HG03066 (cell line): ENCODE results near the gene EP400.
"Not testable (repeated sequence)": the region's sequence is repeated elsewhere in the genome, so short reads cannot be mapped to it uniquely, and the experiment has no call there.

Source experiments
- ATAC-seq: cut with Tn5 transposase; IDR thresholded peaks from one replicate; pipeline ENCODE4 v1.9.1; 2021; ENCODE audit warnings: low read depth; ENCODE audit not compliant: unreplicated experiment

Gene EP400

DNA sequence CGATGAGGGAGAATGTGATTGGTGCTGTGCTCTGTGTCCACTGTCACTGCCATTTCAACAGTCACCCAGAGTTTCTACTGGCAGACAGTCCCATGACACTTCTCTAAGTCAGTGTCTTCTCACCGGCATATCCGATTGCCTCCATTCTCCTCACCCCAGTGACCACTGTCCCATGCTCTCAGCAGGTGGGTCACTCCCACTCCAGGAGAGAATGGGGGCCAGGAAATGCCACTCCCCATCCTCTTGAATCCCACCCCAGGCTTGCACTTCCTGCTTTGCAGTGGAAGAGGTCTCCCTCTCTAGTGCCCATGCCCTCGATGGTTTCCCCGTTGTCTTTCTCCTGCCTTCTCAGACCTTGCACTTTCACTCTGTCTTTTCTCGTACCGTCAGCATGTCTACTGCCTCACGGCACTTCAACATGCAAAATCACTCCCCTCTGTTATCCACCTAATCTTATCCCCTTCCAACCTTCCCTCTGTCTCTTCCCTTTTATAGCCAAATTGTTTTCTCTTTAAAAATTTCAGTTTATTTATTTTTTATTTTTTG, 2.2 kb upstream of the EP400 start:
- ATAC-seq: no peak

DNA sequence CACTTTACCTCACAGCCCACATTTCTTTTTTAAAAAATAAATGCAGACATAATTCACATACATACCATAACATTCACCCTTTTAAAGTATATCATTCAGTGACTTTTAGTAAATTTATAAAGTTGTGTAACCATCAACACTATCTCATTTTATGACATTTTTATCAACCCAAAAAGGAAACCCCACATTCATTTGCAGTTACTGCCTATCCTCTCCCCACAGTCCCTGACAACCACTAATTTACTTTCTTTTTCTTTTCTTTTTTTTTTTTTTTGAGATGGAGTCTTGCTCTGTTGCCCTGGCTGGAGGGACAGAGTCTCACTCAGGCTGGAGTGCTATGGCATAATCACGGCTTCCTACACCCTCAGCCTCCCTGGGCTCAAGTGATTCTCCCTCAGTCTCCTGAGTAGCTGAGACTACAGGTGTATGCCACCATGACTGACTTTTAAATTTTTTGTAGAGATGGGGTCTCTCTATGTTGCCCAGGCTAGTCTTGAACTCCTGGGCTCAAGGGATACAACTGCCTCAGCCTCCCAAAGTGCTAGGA, 1.5 kb upstream of the EP400 start:
- no peak for ATAC-seq

DNA sequence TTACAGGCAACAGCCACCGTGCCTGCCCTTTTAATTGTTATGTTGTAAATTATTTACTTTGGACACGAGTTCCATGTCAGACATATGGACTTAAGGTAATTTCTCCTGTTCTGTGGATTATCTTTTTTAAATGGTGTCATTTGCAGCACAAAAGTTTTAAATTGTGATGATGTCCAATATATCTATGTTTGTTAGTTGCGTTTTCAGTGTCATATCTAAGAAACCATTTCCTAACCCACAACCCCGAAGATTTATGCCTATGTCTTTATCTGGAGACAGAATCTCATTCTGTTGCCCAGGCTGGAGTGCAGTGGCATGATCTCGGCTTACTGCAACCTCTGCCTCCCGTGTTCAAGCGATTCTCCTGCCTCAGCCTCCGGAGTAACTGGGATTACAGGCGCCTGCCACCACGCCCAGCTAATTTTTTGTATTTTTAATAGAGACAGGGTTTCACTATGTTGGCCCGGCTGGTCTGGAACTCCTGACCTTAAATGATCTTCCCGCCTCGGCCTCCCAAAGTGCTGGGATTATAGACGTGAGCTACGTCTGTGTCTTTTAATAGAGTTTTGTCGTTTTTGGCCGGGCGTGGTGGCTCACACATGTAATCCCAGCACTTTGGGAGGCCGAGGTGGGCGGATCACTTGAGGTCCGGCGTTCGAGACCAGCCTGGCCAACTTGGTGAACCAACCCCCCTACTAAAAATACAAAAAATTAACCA, 870 bp upstream of the EP400 start:
- not testable (repeated sequence) for ATAC-seq

DNA sequence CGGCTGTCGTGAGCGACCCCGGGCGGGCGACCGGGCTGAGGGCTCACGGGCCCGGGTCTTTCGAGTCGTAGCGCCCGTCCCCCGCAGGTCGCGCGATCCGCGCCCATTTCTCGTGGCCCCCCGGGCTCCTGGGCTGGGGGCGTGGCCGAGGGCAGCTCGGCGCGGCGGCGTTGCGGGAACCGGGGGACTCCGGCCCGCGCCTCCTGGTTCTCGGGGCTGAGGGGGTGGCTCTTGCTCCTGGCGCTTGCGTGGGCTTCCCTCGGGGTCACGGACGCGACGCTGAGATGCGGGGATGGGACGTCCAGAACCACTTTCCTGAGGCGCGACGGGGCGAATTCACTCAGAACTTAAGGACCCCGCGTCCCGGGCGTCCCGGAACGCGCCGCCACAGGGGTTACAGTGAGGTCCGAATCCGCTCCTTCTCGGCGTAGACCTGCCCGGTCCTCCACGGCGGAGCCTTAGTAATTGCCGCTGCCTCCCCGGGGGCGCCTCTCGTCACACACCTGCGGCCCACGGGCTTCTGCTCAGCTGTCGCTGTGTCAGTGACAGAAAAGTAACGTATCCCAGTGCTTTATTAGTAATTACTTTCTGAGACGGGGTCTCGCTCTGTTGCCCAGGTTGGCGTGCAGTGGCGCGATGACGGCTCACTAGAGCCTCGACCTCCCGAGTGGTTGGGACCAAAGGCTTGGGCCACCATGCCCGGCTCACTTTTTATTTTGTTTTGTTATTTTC, 606 bp downstream of the EP400 start:
- ATAC-seq: peak; percentile 30

DNA sequence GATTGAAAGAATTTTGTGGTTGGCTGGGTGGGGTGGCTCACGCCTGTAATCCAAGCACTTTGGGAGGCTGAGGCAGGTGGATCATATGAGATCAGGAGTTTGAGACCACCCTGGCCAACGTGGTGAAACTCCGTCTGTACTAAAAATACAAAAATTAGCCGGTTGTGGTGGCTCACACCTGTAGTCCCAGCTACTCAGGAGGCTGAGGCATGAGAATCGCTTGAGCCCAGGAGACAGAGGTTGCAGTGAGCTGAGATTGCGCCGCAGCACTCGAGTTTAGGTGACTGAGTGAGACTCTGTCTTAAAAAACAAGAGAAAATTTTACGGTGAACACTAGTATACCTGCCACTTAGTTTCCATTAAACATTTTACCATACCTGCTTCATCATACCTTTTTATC, 4.1 kb downstream of the EP400 start:
- not testable (repeated sequence) for ATAC-seq

DNA sequence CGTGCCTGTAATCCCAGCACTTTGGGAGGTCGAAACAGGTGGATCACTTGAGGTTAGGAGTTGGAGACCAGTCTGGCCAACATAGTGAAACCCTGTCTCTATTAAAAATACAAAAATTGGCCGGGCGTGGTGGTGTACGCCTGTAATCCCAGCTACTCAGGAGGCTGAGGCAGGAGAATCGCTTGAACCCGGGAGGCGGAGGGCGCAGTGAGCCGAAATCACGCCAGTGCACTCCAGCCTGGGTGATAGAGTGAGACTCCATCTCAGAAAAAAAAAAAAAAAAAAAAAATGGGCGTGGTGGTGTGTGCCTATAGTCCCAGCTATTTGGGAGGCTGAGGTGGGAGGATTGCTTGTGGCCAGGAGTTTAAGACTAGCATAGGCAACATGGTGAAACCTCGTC, 4.7 kb downstream of the EP400 start:
- ATAC-seq: not testable (repeated sequence)

DNA sequence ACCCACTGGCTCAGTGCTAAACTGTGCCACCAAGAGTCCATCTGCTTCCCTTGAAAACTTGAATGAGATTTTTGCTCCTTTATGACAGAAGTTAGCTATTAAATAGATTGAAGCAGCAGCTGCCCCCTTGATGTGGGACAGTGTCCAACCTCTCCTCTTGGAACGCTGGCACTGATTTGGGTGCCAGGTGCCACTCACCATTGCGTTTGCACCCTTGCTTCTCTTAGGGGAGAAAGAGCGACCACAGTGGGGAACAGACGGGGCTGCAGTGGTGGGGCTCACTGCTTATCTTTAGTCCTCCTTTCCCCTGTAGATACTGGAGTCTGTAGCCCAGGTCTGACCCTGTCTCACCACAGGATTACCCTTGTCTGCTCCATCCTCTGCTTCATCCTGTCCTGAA, 9.4 kb downstream of the EP400 start:
- ATAC-seq: no peak

DNA sequence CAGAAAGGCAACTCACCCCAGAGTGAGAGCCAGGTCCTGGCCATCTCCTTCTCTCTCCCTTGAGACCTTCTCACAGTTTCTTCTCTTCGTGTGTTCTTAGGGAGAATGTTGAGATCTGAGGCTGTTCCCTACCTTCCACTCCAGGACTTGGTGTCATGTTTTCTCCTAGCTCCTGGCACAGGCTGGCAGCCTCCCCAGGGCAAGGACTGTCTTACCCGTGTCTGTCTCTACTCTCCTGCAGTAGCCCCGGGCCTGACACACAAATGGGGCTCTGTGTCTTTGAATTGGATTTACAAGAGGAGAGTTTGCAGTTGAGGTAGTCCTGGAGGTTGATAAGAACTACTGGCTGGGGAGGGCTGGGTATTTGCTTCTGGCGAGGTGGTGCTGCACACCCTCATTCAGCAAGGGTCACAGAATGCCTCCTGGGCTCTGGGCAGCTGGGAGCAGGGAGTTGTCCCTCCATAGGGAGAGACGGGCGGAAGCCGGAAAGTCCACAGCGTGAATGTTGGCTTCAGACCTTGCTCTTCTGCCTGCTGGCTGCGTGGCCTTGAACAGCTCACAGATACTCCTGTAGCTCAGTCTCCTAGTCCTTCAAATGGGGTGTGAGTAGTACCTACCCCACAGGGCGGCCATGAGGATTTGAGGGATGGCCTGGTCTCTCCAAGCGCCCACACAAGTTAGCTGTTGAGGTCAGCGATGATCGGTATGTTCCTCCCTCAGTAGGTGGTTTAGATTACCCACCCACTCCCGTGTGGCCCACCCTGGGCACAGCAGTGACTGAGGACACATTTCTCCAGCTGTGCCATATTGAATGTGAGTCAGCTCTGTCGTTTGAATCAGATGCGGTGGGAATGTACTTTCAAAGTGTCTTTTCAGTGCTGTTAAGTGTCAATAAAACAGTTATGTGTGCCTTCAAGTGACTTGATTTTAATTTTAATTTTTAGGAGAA, 10.2 kb downstream of the EP400 start:
- ATAC-seq: no peak

DNA sequence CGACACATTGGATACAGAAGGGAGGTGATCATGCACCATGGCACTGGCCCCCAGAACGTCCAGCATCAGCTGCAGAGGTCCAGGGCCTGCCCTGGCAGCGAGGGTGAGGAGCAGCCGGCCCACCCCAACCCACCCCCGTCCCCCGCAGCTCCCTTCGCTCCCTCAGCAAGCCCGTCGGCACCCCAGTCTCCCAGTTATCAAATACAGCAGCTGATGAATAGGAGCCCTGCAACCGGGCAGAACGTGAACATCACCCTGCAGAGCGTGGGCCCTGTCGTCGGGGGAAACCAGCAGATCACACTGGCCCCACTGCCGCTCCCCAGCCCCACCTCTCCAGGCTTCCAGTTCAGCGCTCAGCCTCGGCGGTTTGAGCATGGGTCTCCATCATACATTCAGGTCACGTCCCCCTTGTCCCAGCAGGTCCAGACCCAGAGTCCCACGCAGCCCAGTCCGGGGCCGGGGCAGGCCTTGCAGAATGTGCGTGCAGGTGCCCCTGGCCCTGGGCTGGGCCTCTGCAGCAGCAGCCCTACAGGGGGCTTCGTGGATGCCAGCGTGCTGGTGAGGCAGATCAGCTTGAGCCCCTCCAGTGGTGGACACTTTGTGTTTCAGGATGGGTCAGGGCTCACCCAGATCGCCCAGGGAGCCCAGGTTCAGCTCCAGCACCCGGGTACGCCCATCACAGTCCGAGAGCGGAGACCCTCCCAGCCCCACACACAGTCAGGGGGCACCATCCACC, 11.0 kb downstream of the EP400 start:
- ATAC-seq: not testable (repeated sequence)

DNA sequence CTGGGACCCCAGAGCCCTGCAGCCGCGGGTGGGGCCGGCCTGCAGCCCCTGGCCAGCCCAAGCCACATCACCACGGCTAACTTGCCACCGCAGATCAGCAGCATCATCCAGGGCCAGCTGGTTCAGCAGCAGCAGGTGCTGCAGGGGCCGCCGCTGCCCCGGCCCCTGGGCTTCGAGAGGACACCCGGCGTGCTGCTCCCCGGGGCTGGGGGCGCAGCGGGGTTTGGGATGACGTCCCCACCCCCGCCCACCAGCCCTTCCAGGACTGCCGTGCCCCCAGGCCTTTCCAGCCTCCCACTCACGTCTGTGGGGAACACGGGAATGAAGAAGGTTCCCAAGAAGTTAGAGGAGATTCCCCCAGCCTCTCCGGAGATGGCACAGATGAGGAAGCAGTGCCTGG, 11.6 kb downstream of the EP400 start:
- ATAC-seq: not testable (repeated sequence)

DNA sequence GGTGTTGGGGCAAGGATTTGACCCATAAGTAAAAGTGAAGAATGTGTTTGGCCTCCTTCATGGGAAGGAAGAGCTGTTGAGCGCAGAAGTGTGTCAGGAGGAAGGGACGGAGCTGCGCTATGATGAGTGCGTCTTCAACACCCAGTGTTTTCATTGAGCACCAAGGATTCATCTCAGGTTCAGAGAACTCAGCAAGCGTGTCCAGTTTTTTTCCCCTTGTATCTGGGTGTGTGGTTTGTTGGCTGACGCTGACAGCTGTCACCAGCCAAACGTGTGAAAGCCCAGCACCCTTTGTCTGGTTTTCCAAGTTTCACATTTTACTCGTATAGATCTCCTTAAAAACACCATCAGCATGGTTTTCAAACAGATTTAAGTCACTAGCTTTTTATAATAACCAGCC, 12.3 kb downstream of the EP400 start:
- no peak for ATAC-seq

DNA sequence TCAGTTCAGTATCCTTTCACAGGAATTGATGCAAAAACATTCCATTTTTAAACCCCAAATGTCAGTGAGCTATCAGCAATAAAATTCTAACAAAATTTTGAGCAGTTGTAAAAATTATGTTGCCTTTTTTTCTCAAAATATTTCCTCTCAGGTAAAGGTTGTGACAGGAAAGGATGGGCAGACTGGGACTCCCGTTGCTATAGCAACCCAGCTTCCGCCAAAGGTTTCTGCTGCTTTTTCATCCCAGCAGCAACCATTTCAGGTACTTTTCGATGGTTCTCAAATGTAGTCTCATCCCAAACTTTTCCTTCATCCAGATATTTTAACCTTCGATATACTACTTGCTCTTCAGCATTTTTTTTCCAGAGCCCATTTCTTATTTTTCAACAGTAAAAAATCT, 13.6 kb downstream of the EP400 start:
- ATAC-seq: no peak

DNA sequence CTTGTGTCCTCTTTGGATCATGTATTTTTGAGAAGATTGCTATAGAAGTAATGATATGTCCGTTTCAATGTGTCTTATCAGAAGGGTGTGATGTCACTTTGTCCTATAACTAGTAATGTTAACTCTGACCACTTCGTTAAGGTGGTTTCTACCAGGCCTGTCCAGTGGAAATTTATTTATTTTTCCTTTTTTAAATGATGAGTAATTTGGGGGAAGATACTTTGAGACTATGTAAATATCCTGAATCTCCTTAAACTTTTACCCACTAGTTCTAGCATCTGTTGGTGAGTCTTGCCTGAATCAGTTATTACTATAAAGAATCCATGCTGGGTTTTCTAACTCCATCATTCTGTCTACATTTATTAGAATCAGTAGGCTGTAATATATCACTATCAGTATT, 15.3 kb downstream of the EP400 start:
- ATAC-seq: no peak

DNA sequence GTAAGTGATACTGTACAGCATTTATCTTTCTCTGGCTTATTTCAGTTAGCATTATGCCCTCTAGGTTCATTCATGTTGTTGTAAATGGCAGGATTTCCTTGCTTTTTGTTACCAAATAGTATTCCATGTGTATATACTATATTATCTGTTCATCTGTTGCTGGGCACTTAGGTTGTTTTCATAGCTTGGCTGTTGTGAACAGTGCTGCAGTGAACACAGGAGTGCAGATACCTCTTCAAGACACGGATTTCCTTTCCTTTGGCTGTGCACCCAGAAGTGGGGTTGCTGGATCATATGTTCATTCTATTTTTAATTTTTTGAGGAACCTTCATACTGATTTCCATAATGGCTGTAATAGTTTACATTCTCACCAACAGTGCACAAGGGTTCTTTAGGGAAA, 21.5 kb downstream of the EP400 start:
- no peak for ATAC-seq

DNA sequence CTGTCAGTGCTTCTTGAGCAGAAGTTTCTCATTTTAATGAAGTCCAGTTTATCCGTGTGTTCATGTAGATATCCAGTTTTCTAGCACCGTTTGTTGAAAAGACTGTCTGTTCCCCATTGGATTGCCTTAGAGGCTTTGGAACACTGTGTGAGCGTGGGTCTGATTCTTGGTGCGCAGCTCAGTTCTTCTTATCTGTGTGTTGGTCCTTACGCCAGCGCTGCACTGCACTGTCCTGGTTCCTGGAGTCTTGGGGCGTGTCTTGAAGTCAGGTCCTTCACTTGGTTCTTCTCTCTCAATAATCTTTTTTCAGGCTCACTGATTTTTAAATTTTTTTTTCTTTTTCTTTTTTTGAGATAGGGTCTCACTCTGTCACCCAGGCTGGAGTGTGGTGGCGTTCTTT, 25.5 kb downstream of the EP400 start:
- no peak for ATAC-seq

DNA sequence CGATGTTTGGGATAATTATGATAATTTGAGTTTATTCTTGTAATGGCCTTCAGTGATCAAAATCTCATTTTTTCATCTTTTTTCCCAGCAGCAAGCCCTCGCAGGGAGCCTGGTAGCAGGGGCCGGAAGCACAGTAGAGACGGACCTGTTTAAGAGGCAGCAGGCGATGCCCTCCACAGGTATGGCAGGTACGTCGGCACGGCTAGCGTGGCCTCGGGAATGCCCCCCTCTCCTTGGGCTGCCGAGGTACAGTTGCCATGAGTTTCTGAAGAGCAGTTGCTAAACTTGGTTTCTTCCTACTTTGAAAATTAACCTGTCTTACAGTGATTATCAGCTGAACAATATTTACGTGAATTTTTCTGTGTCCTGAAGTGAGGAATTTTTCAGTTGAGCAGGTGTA, 29.9 kb downstream of the EP400 start:
- ATAC-seq: no peak

DNA sequence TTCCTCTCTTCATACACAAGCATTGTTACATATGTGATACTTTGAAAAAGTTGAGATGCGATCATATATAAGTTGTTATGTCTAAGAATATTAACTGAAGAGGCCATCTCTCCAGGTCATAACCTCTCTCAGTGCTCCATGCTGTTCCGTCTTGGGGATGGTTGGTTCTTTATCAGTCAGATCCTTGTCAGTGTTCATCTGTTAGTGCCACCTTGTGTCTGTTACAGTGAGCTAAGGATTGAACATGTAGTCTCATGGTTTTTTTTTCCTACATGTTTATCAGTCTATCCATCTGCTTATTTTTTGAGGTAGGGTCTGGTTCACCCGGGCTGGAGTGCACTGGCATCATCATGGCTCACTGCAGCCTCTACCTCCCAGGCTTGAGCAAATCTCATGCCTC, 30.5 kb downstream of the EP400 start:
- ATAC-seq: no peak

DNA sequence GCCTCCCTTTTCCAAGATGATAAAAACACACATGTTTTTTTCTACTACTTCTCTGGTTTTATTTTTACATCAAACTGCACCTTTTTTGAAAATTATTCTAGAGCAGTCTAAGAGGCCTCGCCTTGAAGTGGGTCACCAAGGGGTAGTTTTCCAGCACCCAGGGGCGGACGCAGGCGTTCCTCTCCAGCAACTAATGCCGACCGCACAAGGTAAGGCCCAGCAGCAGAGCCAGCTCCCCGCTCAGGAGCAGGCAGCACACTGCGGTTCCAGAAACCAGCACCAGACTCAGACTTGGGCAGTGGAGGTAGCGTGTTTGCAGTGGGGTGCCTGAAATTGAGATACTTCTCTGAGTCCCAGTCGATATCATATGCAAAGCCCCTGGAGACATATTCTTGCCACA, 31.6 kb downstream of the EP400 start:
- ATAC-seq: no peak

DNA sequence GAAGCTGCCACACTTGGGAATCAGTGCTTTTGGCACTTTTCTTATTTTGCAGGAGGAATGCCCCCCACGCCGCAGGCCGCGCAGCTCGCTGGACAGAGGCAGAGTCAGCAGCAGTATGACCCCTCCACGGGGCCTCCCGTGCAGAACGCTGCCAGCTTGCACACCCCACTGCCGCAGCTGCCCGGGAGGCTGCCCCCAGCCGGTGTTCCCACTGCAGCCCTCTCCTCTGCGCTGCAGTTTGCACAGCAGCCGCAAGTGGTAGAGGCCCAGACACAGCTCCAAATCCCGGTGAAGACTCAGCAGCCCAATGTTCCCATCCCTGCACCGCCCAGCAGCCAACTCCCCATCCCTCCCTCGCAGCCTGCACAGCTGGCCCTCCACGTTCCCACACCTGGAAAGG, 32.3 kb downstream of the EP400 start:
- no peak for ATAC-seq

DNA sequence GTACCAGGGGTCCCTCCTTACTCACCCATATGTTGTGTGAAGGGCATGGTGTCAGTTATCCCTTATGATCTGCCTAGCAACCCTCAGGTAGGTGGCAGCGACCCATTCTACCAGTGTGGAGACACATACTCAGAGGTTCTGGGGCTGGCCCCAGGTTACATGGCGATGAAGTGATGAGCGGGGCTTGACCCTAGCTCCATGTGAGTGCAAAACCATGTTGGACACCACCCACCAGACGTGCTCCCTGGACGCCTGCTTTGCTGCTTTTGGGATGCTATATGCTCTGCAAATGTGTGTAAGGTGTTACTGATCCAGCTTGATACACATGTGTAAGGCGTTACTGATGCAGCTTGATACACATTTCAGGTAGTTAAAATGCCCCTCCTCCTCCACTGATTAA, 33.3 kb downstream of the EP400 start:
- no peak for ATAC-seq
